ENCODE data around the gene KLK3.

GRCh38 chr19:50843205-50843604 lies 11.5 kb upstream of the KLK3 start:
- TF ChIP-seq EZH2 (IDR thresholded peaks at IDR 0.05; ENCODE audit: borderline replicate concordance, insufficient read depth, low read depth, low read length, poor library complexity, severe bottlenecking) (no peak), CTCF (IDR thresholded peaks at IDR 0.05) (no peak)
